ENCODE measurements around the gene LPAR6.

Gene LPAR6

DNA sequence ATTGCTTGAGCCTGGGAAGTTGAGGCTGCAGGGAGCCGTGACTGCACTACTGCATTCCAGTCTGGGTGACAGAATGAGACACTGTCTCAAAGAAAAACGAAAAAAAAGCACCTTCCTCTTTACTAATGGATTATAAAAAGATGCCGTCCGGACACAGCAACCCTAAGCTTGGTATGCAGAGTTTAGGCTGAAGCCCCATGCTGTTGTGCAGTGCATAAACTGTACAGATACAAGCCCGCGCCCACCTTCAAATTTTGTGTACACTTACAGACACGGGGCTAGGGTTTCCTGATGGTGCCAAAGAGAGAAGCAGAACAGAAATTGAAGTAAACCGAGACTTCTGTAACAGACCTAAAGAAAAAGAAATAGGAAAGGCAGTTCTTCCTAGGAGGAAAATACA lies 9.0 kb downstream of the LPAR6 start:
- H3K4me1 Mint-ChIP-seq (ENCODE audit: low read depth): peaks cover 69% of the 10 kb centered on the region
- H3K27ac Mint-ChIP-seq: peak overlapping the region; percentile 13
- no peaks in the 10 kb centered on the region for H3K27me3 Mint-ChIP-seq (ENCODE audit: low read depth)
- no peak for DNase-seq (ENCODE audit: low spot score)
- no peaks in the 10 kb centered on the region for H3K9me3 Mint-ChIP-seq
- peak overlapping the region; percentile 67 for H3K4me3 Mint-ChIP-seq
- H3K36me3 Mint-ChIP-seq (ENCODE audit: low read depth): peaks cover 31% of the 10 kb centered on the region

GRCh38 chr13:48403151-48403631 lies 9.7 kb downstream of the LPAR6 start:
- no peaks in the 10 kb centered on the region for H3K27me3 Mint-ChIP-seq (ENCODE audit: low read depth)
- peak; percentile 48 for DNase-seq (ENCODE audit: low spot score)
- H3K4me1 Mint-ChIP-seq (ENCODE audit: low read depth): peaks cover 63% of the 10 kb centered on the region
- peaks cover 26% of the 10 kb centered on the region for H3K36me3 Mint-ChIP-seq (ENCODE audit: low read depth)
- H3K4me3 Mint-ChIP-seq: peak overlapping the region; percentile 67
- H3K9me3 Mint-ChIP-seq: no peaks in the 10 kb centered on the region
- peak overlapping the region; percentile 87 for H3K27ac Mint-ChIP-seq

DNA sequence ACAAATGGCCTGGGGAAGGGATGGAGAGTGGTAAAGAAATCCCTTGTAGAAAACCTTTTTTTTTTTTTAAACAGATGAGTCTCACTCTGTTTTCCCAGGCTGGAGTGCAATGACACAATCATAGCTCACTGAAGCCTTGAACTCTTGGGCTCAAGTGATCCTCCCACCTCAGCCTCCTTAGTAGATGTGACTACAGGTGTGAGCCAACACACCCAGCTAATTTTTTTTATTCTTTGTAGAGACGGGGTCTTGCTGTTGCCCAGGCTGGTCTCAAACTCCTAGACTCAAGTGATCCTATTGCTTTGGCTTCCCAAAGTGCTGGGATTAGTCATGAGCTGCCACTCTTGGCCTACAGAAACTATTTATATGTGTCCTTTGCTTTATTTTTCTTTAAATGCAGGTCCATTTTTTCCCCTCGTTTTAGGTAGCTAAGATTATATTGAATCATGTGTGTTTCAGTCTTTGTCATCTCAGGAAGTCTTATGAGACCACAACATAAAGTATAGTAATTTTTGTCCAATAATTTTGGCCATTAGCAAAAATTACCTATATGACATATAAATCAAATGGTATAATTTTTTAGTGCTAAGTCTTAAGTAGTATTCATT lies 10.5 kb downstream of the LPAR6 start:
- Mint-ChIP-seq H3K36me3 (ENCODE audit: low read depth) (peaks cover 27% of the 10 kb centered on the region), H3K27ac (peak overlapping the region; percentile 66), H3K4me1 (ENCODE audit: low read depth) (peaks cover 61% of the 10 kb centered on the region), H3K27me3 (ENCODE audit: low read depth) (no peaks in the 10 kb centered on the region), H3K9me3 (no peaks in the 10 kb centered on the region), H3K4me3 (peak overlapping the region; percentile 59)
- peak; percentile 17 for DNase-seq (ENCODE audit: low spot score)

GRCh38 chr13:48401480-48401879 lies 11.4 kb downstream of the LPAR6 start:
- H3K27me3 Mint-ChIP-seq (ENCODE audit: low read depth): no peaks in the 10 kb centered on the region
- peak overlapping the region; percentile 43 for H3K27ac Mint-ChIP-seq
- peaks cover 31% of the 10 kb centered on the region for H3K36me3 Mint-ChIP-seq (ENCODE audit: low read depth)
- H3K4me1 Mint-ChIP-seq (ENCODE audit: low read depth): peaks cover 54% of the 10 kb centered on the region
- H3K9me3 Mint-ChIP-seq: peaks cover 6% of the 10 kb centered on the region
- DNase-seq (ENCODE audit: low spot score): no peak
- H3K4me3 Mint-ChIP-seq: peak overlapping the region; percentile 74

DNA sequence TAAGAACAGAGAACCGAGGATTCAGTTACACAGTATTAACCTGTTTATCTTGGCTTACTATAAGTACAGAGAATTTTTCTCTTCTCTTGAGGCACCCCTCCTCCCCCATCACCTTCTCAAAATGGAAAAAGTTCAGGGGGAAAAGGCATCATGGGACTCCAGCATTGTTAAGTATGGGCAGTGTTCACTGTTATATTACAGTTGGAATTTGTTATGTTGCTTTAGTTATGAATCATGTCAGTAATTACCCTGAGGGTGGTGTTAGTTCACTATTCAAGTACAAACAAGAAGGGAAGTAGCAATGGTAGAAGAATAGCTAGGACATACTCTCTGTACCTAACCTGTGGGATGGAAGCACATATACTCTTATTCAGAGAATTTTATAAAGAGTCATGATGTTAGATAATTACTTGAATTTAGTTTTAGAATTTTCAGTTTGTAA lies 12.0 kb downstream of the LPAR6 start:
- H3K36me3 Mint-ChIP-seq (ENCODE audit: low read depth): peaks cover 31% of the 10 kb centered on the region
- peaks cover 48% of the 10 kb centered on the region for H3K4me1 Mint-ChIP-seq (ENCODE audit: low read depth)
- H3K4me3 Mint-ChIP-seq: peak overlapping the region; percentile 74
- DNase-seq (ENCODE audit: low spot score): no peak
- no peaks in the 10 kb centered on the region for H3K27me3 Mint-ChIP-seq (ENCODE audit: low read depth)
- H3K9me3 Mint-ChIP-seq: peaks cover 12% of the 10 kb centered on the region
- peak overlapping the region; percentile 88 for H3K27ac Mint-ChIP-seq

- Mint-ChIP-seq H3K27me3 (ENCODE audit: low read depth) (no peaks in the 10 kb centered on the region), H3K4me1 (ENCODE audit: low read depth) (peaks cover 42% of the 10 kb centered on the region), H3K4me3 (no peak overlapping the region), H3K9me3 (peaks cover 19% of the 10 kb centered on the region), H3K27ac (no peak overlapping the region), H3K36me3 (ENCODE audit: low read depth) (peaks cover 37% of the 10 kb centered on the region)
- DNase-seq (ENCODE audit: low spot score): no peak
These were observed 12.7 kb downstream of the LPAR6 start for GRCh38 chr13:48400090-48400694.

DNA sequence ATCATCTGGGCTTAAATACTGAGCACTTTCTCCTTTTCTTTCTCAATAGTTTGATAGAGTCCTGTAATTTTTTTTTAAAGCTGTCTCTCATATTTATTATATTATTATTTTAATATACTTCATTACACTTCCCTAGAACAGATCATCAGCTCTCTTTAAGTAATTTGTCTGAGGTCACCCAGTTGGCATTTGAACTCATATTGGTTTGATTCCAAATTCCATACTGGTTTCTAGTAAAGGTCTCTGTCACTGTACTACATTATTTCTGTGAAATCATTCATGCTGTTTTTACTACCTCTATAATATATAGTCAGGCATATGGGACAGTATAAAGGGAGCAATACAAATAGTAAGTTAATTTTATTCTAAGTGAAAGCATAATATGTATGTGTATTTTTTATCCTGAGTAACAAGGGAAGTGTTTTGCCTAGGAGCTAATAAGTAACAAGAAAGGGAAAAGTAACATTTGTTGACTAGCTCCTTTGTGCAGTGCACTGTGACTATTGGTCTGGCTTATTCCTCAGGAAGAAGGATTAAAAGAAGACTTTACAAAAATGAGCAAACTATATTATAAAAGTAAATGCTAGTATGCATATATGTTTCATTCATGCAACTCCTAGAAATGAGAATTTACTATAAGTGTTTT lies 14.3 kb downstream of the LPAR6 start:
- H3K4me3 Mint-ChIP-seq: no peak overlapping the region
- H3K36me3 Mint-ChIP-seq (ENCODE audit: low read depth): peaks cover 39% of the 10 kb centered on the region
- no peak overlapping the region for H3K27ac Mint-ChIP-seq
- DNase-seq (ENCODE audit: low spot score): no peak
- peaks cover 22% of the 10 kb centered on the region for H3K9me3 Mint-ChIP-seq
- H3K27me3 Mint-ChIP-seq (ENCODE audit: low read depth): no peaks in the 10 kb centered on the region
- peaks cover 32% of the 10 kb centered on the region for H3K4me1 Mint-ChIP-seq (ENCODE audit: low read depth)

GRCh38 chr13:48397744-48398143 lies 15.2 kb downstream of the LPAR6 start:
- no peak overlapping the region for H3K27ac Mint-ChIP-seq
- no peak for DNase-seq (ENCODE audit: low spot score)
- no peaks in the 10 kb centered on the region for H3K27me3 Mint-ChIP-seq (ENCODE audit: low read depth)
- H3K36me3 Mint-ChIP-seq (ENCODE audit: low read depth): peaks cover 47% of the 10 kb centered on the region
- peaks cover 28% of the 10 kb centered on the region for H3K9me3 Mint-ChIP-seq
- peaks cover 27% of the 10 kb centered on the region for H3K4me1 Mint-ChIP-seq (ENCODE audit: low read depth)
- no peak overlapping the region for H3K4me3 Mint-ChIP-seq

- peaks cover 37% of the 10 kb centered on the region for H3K9me3 Mint-ChIP-seq
- H3K4me3 Mint-ChIP-seq: no peak overlapping the region
- H3K27me3 Mint-ChIP-seq (ENCODE audit: low read depth): no peaks in the 10 kb centered on the region
- peaks cover 9% of the 10 kb centered on the region for H3K4me1 Mint-ChIP-seq (ENCODE audit: low read depth)
- DNase-seq (ENCODE audit: low spot score): no peak
- no peak overlapping the region for H3K27ac Mint-ChIP-seq
- H3K36me3 Mint-ChIP-seq (ENCODE audit: low read depth): peaks cover 66% of the 10 kb centered on the region
These were observed 19.2 kb downstream of the LPAR6 start for GRCh38 chr13:48393698-48394085.

DNA sequence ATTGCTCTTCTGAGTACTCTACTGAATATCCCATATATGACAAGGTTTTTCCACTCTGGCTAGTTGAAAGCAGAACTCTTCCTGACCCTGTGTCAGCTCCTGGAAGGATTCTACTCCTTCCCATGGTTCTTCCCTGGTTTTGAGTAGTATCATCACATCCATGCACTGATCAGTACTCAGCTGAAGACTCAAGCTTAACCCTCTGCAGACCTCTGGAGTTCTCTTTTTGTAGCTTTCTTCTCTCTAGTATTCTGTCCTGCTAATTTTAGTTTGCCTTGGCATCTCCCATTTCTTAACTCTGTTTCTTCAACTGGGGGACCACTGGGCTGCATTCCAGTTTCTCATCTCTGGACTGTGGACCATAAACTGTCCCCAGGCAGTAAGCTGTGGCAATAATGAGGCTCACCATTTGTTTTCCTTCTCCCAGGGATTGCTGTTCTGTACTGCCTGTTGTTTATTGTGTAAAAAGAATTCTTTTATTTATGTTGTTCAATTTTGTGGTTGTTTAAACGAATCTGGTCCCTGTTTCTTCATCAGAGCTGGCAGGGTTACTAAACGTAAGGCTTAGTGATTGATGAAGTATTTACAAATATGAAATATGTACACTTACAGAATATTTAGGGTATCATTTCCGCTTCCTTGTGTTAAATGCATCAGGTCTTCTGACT lies 19.7 kb downstream of the LPAR6 start:
- H3K9me3 Mint-ChIP-seq: peaks cover 37% of the 10 kb centered on the region
- no peak overlapping the region for H3K27ac Mint-ChIP-seq
- H3K27me3 Mint-ChIP-seq (ENCODE audit: low read depth): no peaks in the 10 kb centered on the region
- peaks cover 67% of the 10 kb centered on the region for H3K36me3 Mint-ChIP-seq (ENCODE audit: low read depth)
- no peak for DNase-seq (ENCODE audit: low spot score)
- peaks cover 10% of the 10 kb centered on the region for H3K4me1 Mint-ChIP-seq (ENCODE audit: low read depth)
- H3K4me3 Mint-ChIP-seq: no peak overlapping the region

- Mint-ChIP-seq H3K9me3 (peaks cover 29% of the 10 kb centered on the region), H3K4me3 (no peak overlapping the region), H3K4me1 (ENCODE audit: low read depth) (peaks cover 13% of the 10 kb centered on the region), H3K27ac (no peak overlapping the region), H3K36me3 (ENCODE audit: low read depth) (peaks cover 60% of the 10 kb centered on the region), H3K27me3 (ENCODE audit: low read depth) (no peaks in the 10 kb centered on the region)
- DNase-seq (ENCODE audit: low spot score): no peak
These were observed 21.7 kb downstream of the LPAR6 start for GRCh38 chr13:48391257-48391656.

DNA sequence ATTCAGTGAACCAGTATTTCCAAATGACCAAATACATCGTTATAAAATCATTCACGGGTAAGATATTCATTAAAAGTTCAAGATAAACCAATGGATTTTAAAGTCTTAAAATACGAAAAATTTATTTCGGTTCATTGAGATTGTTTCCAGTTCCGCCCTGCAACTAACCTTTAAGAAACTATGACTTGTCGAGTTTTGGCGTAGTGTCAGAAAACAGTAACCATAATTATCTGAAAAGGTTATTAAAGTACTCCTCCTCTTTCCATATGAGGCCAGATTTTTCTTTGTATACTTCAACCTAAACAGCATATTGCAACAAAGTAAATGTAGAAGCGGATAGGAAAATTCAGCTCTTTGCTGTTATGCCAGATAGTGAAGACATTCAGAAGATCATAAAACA lies 26.1 kb downstream of the LPAR6 start:
- Mint-ChIP-seq H3K36me3 (ENCODE audit: low read depth) (peaks cover 48% of the 10 kb centered on the region), H3K9me3 (peaks cover under 1% of the 10 kb centered on the region), H3K4me1 (ENCODE audit: low read depth) (peaks cover 13% of the 10 kb centered on the region), H3K27me3 (ENCODE audit: low read depth) (no peaks in the 10 kb centered on the region), H3K27ac (no peak overlapping the region), H3K4me3 (no peak overlapping the region)
- no peak for DNase-seq (ENCODE audit: low spot score)

- Mint-ChIP-seq H3K4me3 (no peak overlapping the region), H3K27me3 (ENCODE audit: low read depth) (no peaks in the 10 kb centered on the region), H3K27ac (no peak overlapping the region), H3K9me3 (no peaks in the 10 kb centered on the region), H3K4me1 (ENCODE audit: low read depth) (peaks cover 3% of the 10 kb centered on the region), H3K36me3 (ENCODE audit: low read depth) (peaks cover 50% of the 10 kb centered on the region)
- no peak for DNase-seq (ENCODE audit: low spot score)
These were observed 29.5 kb downstream of the LPAR6 start for GRCh38 chr13:48383384-48383783.

GRCh38 chr13:48380581-48380980 lies 32.3 kb downstream of the LPAR6 start:
- H3K9me3 Mint-ChIP-seq: no peaks in the 10 kb centered on the region
- H3K36me3 Mint-ChIP-seq (ENCODE audit: low read depth): peaks cover 51% of the 10 kb centered on the region
- no peaks in the 10 kb centered on the region for H3K4me1 Mint-ChIP-seq (ENCODE audit: low read depth)
- H3K4me3 Mint-ChIP-seq: no peak overlapping the region
- H3K27ac Mint-ChIP-seq: no peak overlapping the region
- H3K27me3 Mint-ChIP-seq (ENCODE audit: low read depth): no peaks in the 10 kb centered on the region
- DNase-seq (ENCODE audit: low spot score): no peak

Measured in T-helper 2 cell treated with Interferon-gamma antibody and Interleukin-4, amounts not matched to agents 5 μg/mL and 100 μg/mL, for 36 hours (primary cell).